Mucosa of descending colon (tissue), 3 donors: ENCODE results near the gene FUS. TPM values are rescaled to one million over a fixed set of nuclear protein-coding genes. Genes with fewer than 3 reads are reported as not detected.

Source experiments
- ATAC-seq: fragments of 200-7000 bp; cut with Tn5 transposase; one replicate; pipeline ENCODE4 v1.9.1; 2020; ENCODE audit warnings: mild to moderate bottlenecking, moderate library complexity
- DNase-seq, 3 donors: peaks; one replicate each; pipeline ENCODE4 v3.0.0-alpha.2; 2020
- H3K36me3 ChIP-seq: fragments of 200-600 bp; one replicate; pipeline ENCODE4 v1.8.0; 2021; ENCODE audit warnings: low read depth, mild to moderate bottlenecking
- H3K4me1 ChIP-seq: fragments of 200-600 bp; one replicate; pipeline ENCODE4 v1.8.0; 2021; ENCODE audit warnings: low read depth, mild to moderate bottlenecking
- H3K4me3 ChIP-seq: fragments of 200-600 bp; one replicate; pipeline ENCODE4 v1.8.0; 2021; ENCODE audit warnings: mild to moderate bottlenecking
- H3K9me3 ChIP-seq: fragments of 200-600 bp; one replicate; pipeline ENCODE4 v1.8.0; 2021; ENCODE audit warnings: mild to moderate bottlenecking
- intact Hi-C, 2 donors: fragments of 100-400 bp; cut with DNase I in 1 of 2; cut with micrococcal nuclease in 1 of 2; formaldehyde crosslinking; loops; one replicate each; pipeline versions ENCODE4 v1.11.0 to v1.11.1; 2022; cut with DNase I, micrococcal nuclease
- total RNA-seq, 3 donors: library from RNA; stranded (reverse); fragmentation: NEBNext Ultra II Directional in 2 of 3; extraction: Animal tissue kit (Norgen Biotek cat#: 25700) in 2 of 3; gene quantifications; one replicate each; pipeline versions ENCODE4 v1.2.1 to v1.2.4, GENCODE V29; 2021 to 2023
- TF ChIP-seq, protein P1 (sequence below): fragments of 200-600 bp; IDR thresholded peaks from one replicate; pipeline ENCODE4 v1.8.0; 2022; ENCODE audit warnings: antibody characterized with exemption, mild to moderate bottlenecking
- donor health status: DM: no; HTN: no; CAD: no; lungs with moderate emphysema.
- donor health status: DM: no; HTN: no; CAD: no.
- donor health status: DM: no; HTN: yes; CAD: no.

The FUS gene
- total RNA-seq, 3 donors from 2014 or later, result 167 to 264 (median 189) TPM

GRCh38 chr16:31206776-31207175 is 26.8 kb downstream of the FUS start:
- TF ChIP-seq, protein P1, sequence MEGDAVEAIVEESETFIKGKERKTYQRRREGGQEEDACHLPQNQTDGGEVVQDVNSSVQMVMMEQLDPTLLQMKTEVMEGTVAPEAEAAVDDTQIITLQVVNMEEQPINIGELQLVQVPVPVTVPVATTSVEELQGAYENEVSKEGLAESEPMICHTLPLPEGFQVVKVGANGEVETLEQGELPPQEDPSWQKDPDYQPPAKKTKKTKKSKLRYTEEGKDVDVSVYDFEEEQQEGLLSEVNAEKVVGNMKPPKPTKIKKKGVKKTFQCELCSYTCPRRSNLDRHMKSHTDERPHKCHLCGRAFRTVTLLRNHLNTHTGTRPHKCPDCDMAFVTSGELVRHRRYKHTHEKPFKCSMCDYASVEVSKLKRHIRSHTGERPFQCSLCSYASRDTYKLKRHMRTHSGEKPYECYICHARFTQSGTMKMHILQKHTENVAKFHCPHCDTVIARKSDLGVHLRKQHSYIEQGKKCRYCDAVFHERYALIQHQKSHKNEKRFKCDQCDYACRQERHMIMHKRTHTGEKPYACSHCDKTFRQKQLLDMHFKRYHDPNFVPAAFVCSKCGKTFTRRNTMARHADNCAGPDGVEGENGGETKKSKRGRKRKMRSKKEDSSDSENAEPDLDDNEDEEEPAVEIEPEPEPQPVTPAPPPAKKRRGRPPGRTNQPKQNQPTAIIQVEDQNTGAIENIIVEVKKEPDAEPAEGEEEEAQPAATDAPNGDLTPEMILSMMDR, result no peak
- no peak for ATAC-seq
- Histone ChIP-seq H3K36me3 (no peaks in the 10 kb centered on the region), H3K9me3 (no peaks in the 10 kb centered on the region), H3K4me1 (peaks cover 2% of the 10 kb centered on the region), H3K4me3 (no peak overlapping the region)
- DNase-seq, result peak in 1 of 3 donors; percentile 52
- intact Hi-C loops, result no loop called here

DNA sequence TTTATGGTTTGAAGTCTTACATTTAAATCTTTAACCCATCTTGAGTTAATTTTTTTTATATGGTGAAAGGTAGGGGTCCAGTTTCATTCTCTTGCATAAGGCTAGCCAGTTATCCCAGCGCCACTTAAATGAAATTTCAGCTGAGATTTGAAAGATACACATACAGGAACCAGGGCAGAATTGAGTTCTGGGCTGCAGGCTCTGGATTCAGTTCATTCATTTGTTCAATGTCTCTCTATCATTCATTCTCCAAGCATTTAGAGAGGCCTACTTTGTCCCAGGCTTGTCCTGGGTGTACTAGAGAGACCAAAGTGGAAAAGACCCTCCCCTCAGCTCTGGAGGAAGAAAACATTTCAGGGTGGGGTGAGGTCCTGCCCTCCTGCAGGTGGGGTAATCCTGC is 33.4 kb downstream of the FUS start:
- no peak overlapping the region for H3K4me3 ChIP-seq
- DNase-seq (no peak), ATAC-seq (no peak)
- intact Hi-C loops, result no loop called here
- TF ChIP-seq, protein P1, result no peak
- H3K9me3 ChIP-seq, result no peaks in the 10 kb centered on the region
- H3K4me1 ChIP-seq, result peaks cover 26% of the 10 kb centered on the region
- H3K36me3 ChIP-seq, result no peaks in the 10 kb centered on the region

DNA sequence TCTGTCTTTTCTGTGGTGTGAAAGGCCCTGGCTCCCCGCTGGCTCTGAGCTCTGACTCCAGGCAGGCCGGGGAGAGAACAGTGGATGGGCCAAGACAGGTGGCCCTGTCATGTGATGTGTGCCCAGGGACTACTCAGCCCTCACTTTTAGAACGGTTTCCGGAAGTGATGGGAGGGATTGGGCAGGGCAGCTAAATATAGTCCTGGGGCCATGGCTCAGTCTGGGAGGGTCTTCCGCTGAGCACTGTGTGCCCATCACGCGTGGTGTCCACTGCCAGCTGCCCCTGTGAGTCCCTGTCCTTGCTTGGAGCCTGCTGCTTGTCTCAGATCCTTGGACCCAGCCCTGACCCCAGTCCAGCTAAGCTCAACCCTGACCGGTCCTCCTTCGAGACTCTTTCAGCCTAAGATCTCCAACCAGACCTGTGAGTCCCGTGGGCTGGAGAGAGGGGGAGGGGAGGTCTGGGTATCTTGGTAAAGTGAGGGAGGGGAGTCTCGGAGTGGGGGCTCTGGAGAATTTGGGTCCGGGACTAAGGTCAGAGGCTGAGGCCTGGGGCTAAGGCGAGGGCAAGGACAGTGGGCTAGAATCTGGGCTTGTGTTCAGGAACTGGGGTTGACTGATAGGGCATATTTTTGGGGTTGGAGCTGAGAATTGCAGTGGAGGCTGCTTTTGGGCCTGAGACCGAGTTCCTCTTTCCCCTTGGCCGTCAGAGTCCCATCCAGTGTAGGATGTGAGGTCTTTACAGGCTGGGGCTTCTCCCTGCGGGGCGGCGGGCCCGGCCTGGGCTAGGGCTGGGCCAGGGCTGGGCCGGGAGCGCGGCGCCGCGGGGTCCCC is 34.2 kb downstream of the FUS start, which contains the start of gene TRIM72:
Gene TRIM72, plus strand, starts transcription at position 243 of the 831 bp plus-strand sequence. CDS start 620 bp downstream, outside the sequence.
- intact Hi-C loops, result no loop called here
- no peak within 1 kb of the TSS for H3K4me3 ChIP-seq
- TF ChIP-seq, protein P1, result no peak
- peaks cover 26% of the 10 kb centered on the region for H3K4me1 ChIP-seq
- no peaks in the 10 kb centered on the region for H3K36me3 ChIP-seq
- ATAC-seq (no peak), DNase-seq (no peak)
- no peaks in the 10 kb centered on the region for H3K9me3 ChIP-seq

DNA sequence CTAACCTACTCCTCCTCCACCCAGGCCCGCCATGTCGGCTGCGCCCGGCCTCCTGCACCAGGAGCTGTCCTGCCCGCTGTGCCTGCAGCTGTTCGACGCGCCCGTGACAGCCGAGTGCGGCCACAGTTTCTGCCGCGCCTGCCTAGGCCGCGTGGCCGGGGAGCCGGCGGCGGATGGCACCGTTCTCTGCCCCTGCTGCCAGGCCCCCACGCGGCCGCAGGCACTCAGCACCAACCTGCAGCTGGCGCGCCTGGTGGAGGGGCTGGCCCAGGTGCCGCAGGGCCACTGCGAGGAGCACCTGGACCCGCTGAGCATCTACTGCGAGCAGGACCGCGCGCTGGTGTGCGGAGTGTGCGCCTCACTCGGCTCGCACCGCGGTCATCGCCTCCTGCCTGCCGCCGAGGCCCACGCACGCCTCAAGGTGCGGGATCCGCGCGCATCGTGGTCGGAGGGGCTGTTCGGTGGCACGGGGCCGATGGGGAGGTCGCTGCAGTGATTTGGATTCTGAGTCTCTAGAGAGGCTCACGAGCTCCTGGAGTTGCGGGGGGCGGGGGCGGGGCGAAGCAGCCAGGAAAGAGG is 34.9 kb downstream of the FUS start:
- ATAC-seq (peak; percentile 42), DNase-seq (no peak)
- Histone ChIP-seq H3K36me3 (no peaks in the 10 kb centered on the region), H3K4me1 (peaks cover 26% of the 10 kb centered on the region), H3K9me3 (no peaks in the 10 kb centered on the region), H3K4me3 (no peak overlapping the region)
- intact Hi-C loops, result no loop called here
- TF ChIP-seq, protein P1, result no peak

DNA sequence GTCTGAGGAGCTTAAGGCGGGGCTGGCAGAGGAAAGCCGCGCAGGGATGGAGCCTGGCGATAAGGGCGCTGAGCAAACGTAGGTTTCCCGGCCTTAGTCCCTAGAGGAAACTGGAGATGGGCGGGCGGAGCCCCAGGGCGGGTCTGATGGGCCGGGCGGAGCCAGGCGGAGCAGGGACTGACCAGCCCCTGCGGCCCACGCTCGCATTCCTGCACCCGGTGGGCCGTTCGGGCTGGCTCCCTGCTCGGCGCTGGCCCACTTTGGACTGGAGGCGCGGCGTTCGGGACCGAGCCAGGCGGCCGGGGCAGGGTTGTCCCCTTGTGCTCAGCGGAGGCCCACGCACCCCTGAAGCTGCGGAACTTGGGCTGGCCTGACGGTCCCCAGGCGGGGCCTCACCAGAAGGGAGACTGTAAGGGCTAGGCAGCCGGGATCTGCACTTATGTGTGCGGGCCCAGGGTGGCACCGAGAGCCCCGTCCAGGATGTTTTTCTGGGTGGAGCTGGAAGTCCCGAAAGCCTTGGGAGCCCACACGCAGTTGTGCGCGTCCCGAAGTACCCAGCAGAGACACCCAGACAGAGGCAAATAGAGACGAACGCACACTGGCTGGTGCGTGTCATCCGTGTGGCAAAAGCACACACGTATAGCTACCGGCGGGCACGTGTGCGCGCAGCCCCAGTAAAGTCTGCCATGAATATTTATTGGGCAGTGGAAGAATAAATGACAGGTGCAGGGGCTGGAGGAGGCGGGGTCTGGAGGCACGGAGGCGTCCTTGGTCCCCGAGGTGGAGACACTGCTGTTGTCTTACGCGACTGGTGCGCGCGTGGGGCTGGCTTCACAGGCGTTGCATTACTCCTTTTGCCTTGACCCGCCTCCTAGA is 35.6 kb downstream of the FUS start:
- H3K4me1 ChIP-seq, result peaks cover 26% of the 10 kb centered on the region
- ATAC-seq, result peak; percentile 91
- peak; percentile 67 to 75 (median 70) for DNase-seq
- no peak overlapping the region for H3K4me3 ChIP-seq
- TF ChIP-seq, protein P1, result no peak
- no peaks in the 10 kb centered on the region for H3K9me3 ChIP-seq
- H3K36me3 ChIP-seq, result no peaks in the 10 kb centered on the region
- intact Hi-C loops, result no loop called here
